Kidney (tissue), 14 donors: ENCODE measurements around the gene FBXO8. TPM values are rescaled to one million over a fixed set of nuclear protein-coding genes. Genes with fewer than 3 reads are reported as not detected.

Source experiments
- DNase-seq, 5 donors: peaks; one replicate each; pipeline ENCODE4 v3.0.0-alpha.2; 2013 to 2020
- FAIRE-seq: peaks from 2 replicates; lab custom pipeline; 2012; peaks lifted over from hg19 to GRCh38; lab: Jason Lieb, UNC
- H3K27ac ChIP-seq, 2 donors: one replicate each; pipeline ENCODE4 v1.7.0; 2013; ENCODE audit warnings: low read depth in 2 of 2, low read length in 2 of 2, inconsistent platforms in 1 of 2
- H3K27me3 ChIP-seq: one replicate; pipeline ENCODE4 v1.7.1; 2013; ENCODE audit warnings: low read length, inconsistent platforms; ENCODE audit not compliant: control insufficient read depth, insufficient read depth
- H3K36me3 ChIP-seq, 3 donors: one replicate each; pipeline versions ENCODE4 v1.7.0 to v1.7.1; 2013; ENCODE audit warnings: low read length in 3 of 3, control low read depth in 1 of 3, inconsistent platforms in 1 of 3; ENCODE audit not compliant: insufficient read depth in 3 of 3, control insufficient read depth in 2 of 3
- H3K4me1 ChIP-seq, 3 donors: one replicate each; pipeline versions ENCODE4 v1.7.0 to v1.7.1; 2013; ENCODE audit warnings: low read length in 3 of 3, inconsistent platforms in 1 of 3, low read depth in 1 of 3; ENCODE audit not compliant: control insufficient read depth in 2 of 3, insufficient read depth in 2 of 3
- H3K4me3 ChIP-seq, 3 donors: one replicate each; pipeline versions ENCODE4 v1.7.0 to v1.8.1; 2013; ENCODE audit warnings: low read length in 3 of 3, control low read depth in 1 of 3, inconsistent platforms in 1 of 3
- H3K9ac ChIP-seq, 3 donors: one replicate each; pipeline versions ENCODE4 v1.7.0 to v1.7.1; 2013; ENCODE audit warnings: low read length in 3 of 3, control low read depth in 1 of 3, inconsistent platforms in 1 of 3
- H3K9me3 ChIP-seq, 3 donors: one replicate each; pipeline versions ENCODE4 v1.7.0 to v1.7.1; 2013; ENCODE audit warnings: low read length in 3 of 3, control low read depth in 1 of 3, inconsistent platforms in 1 of 3; ENCODE audit not compliant: control insufficient read depth in 2 of 3, insufficient read depth in 1 of 3
- intact Hi-C: fragments of 100-400 bp; cut with DNase I; formaldehyde crosslinking; loops from one replicate; pipeline ENCODE4 v1.11.1; 2022
- polyA plus RNA-seq: library from polyadenylated mRNA; stranded (reverse); fragments of 350-450 nt; fragmentation: Illumina TruSeq; extraction: RNeasy Lipid Tissue Mini Kit (QIAGEN cat#74804); gene quantifications from one replicate; pipeline ENCODE4 v1.2.3, GENCODE V29; 2014; ENCODE audit warnings: low read depth, low replicate concordance; ENCODE audit not compliant: insufficient read depth
- total RNA-seq: library from RNA; stranded (reverse); fragmentation: NEBNext Ultra II Directional; extraction: Animal tissue kit (Norgen Biotek cat#: 25700); gene quantifications from one replicate; pipeline ENCODE4 v1.2.1, GENCODE V29; 2021
- TF ChIP-seq, protein P1 (sequence below): IDR thresholded peaks from 3 replicates; pipeline ENCODE4 v1.5.1; 2012; ENCODE audit warnings: mild to moderate bottlenecking, moderate library complexity, borderline replicate concordance; ENCODE audit not compliant: insufficient read depth; ENCODE audit errors: extremely low read depth
- donor health status: control.
- donor health status: control.
- donor health status: control.
- donor health status: control.
- donor health status: control.
- donor health status: DM: yes; HTN: yes; CAD: no.
- donor health status: Normal renal cell carcinoma (clear cell type).

FBXO8 gene
- total and polyA plus RNA-seq, 2 donors from 2014 or later: 35.3 to 36.3 TPM

- Histone ChIP-seq H3K9ac (no peak overlapping the region), H3K4me1 (peaks cover 0 to 14% (median 11%) of the 10 kb centered on the region in 3 donors), H3K27ac (no peak overlapping the region), H3K27me3 (peaks cover 83% of the 10 kb centered on the region), H3K36me3 (no peaks in the 10 kb centered on the region), H3K9me3 (no peaks in the 10 kb centered on the region), H3K4me3 (no peak overlapping the region)
- no peak for FAIRE-seq
- TF ChIP-seq, protein P1, sequence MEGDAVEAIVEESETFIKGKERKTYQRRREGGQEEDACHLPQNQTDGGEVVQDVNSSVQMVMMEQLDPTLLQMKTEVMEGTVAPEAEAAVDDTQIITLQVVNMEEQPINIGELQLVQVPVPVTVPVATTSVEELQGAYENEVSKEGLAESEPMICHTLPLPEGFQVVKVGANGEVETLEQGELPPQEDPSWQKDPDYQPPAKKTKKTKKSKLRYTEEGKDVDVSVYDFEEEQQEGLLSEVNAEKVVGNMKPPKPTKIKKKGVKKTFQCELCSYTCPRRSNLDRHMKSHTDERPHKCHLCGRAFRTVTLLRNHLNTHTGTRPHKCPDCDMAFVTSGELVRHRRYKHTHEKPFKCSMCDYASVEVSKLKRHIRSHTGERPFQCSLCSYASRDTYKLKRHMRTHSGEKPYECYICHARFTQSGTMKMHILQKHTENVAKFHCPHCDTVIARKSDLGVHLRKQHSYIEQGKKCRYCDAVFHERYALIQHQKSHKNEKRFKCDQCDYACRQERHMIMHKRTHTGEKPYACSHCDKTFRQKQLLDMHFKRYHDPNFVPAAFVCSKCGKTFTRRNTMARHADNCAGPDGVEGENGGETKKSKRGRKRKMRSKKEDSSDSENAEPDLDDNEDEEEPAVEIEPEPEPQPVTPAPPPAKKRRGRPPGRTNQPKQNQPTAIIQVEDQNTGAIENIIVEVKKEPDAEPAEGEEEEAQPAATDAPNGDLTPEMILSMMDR: no peak
- intact Hi-C loops: no loop called here
- DNase-seq: peak in 1 of 5 donors; percentile 37
Measured at GRCh38 chr4:174215961-174216680, 67.3 kb downstream of the FBXO8 start.

- DNase-seq (no peak), FAIRE-seq (peak; percentile 6)
- Histone ChIP-seq H3K36me3 (no peaks in the 10 kb centered on the region), H3K4me3 (no peak overlapping the region), H3K9ac (no peak overlapping the region), H3K9me3 (no peaks in the 10 kb centered on the region), H3K27ac (no peak overlapping the region), H3K27me3 (peaks cover 84% of the 10 kb centered on the region), H3K4me1 (peaks cover 0 to 14% (median 11%) of the 10 kb centered on the region in 3 donors)
- intact Hi-C loops: no loop called here
- TF ChIP-seq, protein P1: no peak
Measured at GRCh38 chr4:174215057-174215456, 68.4 kb downstream of the FBXO8 start.

DNA sequence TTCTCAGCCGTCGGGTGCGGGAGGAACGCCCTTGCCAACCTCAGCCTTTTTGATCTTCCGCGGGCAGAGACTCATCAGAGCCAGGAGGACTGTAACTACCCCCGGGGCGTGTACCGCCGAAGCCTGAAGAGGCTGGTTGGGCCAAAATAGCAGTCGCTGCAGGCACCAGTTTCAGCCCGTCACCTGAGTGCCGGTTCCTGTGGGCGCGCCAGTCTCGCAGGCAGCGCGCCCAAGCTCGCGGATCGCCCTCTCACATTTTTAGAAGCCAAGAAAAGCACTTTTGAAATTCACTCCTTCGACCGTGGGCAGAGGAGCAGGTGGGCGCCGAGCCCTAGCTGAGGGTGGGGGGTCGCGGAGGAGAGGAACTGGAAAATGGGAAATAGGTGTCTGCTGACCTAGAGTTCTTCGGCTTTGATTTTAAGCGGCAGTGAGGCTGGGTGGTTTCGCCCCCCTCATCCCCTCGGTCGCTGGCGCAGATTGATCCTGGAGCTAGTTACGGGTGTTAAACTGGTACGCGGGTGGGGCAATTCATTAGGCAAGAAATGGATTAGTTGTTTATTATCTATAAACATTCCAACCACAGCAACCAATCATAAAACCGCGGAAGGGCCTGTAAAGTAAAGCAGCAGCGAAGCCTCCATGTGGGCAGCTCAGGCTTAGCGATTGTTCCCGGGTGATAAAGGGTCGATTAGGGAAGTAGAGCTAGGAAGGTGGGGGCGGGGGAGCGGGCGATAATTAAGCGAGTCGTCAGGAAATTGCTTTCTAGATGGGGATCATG lies 69.2 kb downstream of the FBXO8 start:
- DNase-seq (peak in 2 of 5 donors; percentile 28 to 52), FAIRE-seq (no peak)
- intact Hi-C loops: no loop called here
- Histone ChIP-seq H3K36me3 (no peaks in the 10 kb centered on the region), H3K9me3 (no peaks in the 10 kb centered on the region), H3K9ac (no peak overlapping the region), H3K27me3 (peaks cover 83% of the 10 kb centered on the region), H3K4me1 (peaks cover 0 to 14% (median 11%) of the 10 kb centered on the region in 3 donors), H3K27ac (no peak overlapping the region), H3K4me3 (no peak overlapping the region)
- TF ChIP-seq, protein P1: no peak
